CD4-positive, CD25-positive, alpha-beta regulatory T cell (primary cell): Measurements from ENCODE around the gene MUL1. TPM values are rescaled to one million over a fixed set of nuclear protein-coding genes. Genes with fewer than 3 reads are reported as not detected.

ENCODE experiments used
- ATAC-seq, 2 donors: fragments of 150-1000 bp; cut with Tn5 transposase; one replicate each; pipeline ENCODE4 v1.10.0; 2021; ENCODE audit warnings: low read depth in 2 of 2, moderate number of reproducible peaks in 2 of 2, moderate library complexity in 1 of 2
- DNase-seq, 3 donors: peaks; one replicate each; pipeline versions ENCODE4 v3.0.0 to v3.0.0-alpha.2; 2012 to 2022; ENCODE audit warnings: mixed read lengths in 1 of 3
- H3K27ac ChIP-seq: one replicate; pipeline ENCODE4 v1.7.0; 2013; ENCODE audit warnings: mild to moderate bottlenecking, low read length; ENCODE audit not compliant: insufficient read depth, poor library complexity, severe bottlenecking
- H3K27me3 ChIP-seq: one replicate; pipeline ENCODE4 v1.7.0; 2013; ENCODE audit warnings: low read length; ENCODE audit not compliant: control insufficient read depth, insufficient read depth
- H3K36me3 ChIP-seq: one replicate; pipeline ENCODE4 v1.7.0; 2013; ENCODE audit warnings: mild to moderate bottlenecking, low read length, moderate library complexity; ENCODE audit not compliant: control insufficient read depth, insufficient read depth
- H3K4me1 ChIP-seq: 2 replicates; pipeline ENCODE4 v1.7.0; 2013; ENCODE audit warnings: mild to moderate bottlenecking, low read length; ENCODE audit not compliant: insufficient read depth, control insufficient read depth, poor library complexity, severe bottlenecking
- H3K4me3 ChIP-seq: one replicate; pipeline ENCODE4 v1.7.0; 2013; ENCODE audit warnings: low read depth, mild to moderate bottlenecking, low read length, moderate library complexity
- H3K9me3 ChIP-seq, 2 experiments: 1 replicate in 1 of 2; 2 replicates in 1 of 2; pipeline ENCODE4 v1.7.0; 2013; ENCODE audit warnings: low read length in 2 of 2, mild to moderate bottlenecking in 1 of 2, moderate library complexity in 1 of 2; ENCODE audit not compliant: control insufficient read depth in 2 of 2
- H3K27ac Mint-ChIP-seq, 3 donors: one replicate each; pipeline ENCODE4 v1.8.0; 2020 to 2022; ENCODE audit warnings: mild to moderate bottlenecking in 3 of 3, mixed read lengths in 3 of 3, moderate library complexity in 2 of 3
- H3K27me3 Mint-ChIP-seq: one replicate; pipeline ENCODE4 v1.8.0; 2022; ENCODE audit warnings: mild to moderate bottlenecking, mixed read lengths
- H3K36me3 Mint-ChIP-seq: one replicate; pipeline ENCODE4 v1.8.0; 2020; ENCODE audit warnings: mixed read lengths
- H3K4me1 Mint-ChIP-seq, 4 donors: one replicate each; pipeline ENCODE4 v1.8.0; 2020 to 2022; ENCODE audit warnings: mixed read lengths in 4 of 4, mild to moderate bottlenecking in 1 of 4
- H3K4me3 Mint-ChIP-seq, 4 donors: one replicate each; pipeline ENCODE4 v1.8.0; 2020 to 2022; ENCODE audit warnings: mild to moderate bottlenecking in 4 of 4, mixed read lengths in 4 of 4, moderate library complexity in 3 of 4
- H3K9me3 Mint-ChIP-seq, 7 donors: one replicate each; pipeline ENCODE4 v1.8.0; 2020 to 2022; ENCODE audit warnings: mixed read lengths in 7 of 7, mild to moderate bottlenecking in 3 of 7, moderate library complexity in 2 of 7
- polyA plus RNA-seq, 4 donors: library from polyadenylated mRNA; unstranded; fragments of 300-500 nt; fragmentation: Illumina TruSeq; gene quantifications; one replicate each; pipeline ENCODE4 v1.2.3, GENCODE V29; 2021
- total RNA-seq: library from RNA; stranded (reverse); gene quantifications from one replicate; pipeline ENCODE4 v1.2.3, GENCODE V29; 2022

Gene MUL1
- total and polyA plus RNA-seq, 5 donors from 2014 or later: 20.4 to 47.0 (median 35.1) TPM

DNA sequence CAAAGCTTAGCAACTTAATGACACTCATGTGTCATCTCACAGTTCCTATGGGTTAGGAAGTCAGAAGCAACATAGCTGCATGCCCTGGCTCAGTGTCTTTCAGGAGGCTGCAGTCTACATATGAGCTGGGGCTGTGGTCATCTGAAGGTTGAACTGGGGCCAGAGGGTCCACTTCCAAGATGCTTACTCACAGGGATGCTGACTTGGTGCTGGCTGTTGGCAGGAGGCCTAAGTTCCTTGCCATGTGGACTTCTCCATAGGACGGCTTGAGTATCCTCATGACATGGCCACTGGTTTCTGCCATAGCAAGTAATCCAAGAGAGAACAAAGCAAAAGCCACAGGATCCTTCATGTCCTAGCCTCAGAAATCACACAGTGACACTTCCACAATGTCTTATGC, 32.3 kb upstream of the MUL1 start:
- H3K4me3 ChIP-seq: no peak overlapping the region
- peaks cover 3% of the 10 kb centered on the region for H3K27me3 ChIP-seq
- no peaks in the 10 kb centered on the region for H3K36me3 Mint-ChIP-seq
- peaks cover 0 to 2% (median 0%) of the 10 kb centered on the region in 7 donors for H3K9me3 Mint-ChIP-seq
- peaks cover 6% of the 10 kb centered on the region for H3K27me3 Mint-ChIP-seq
- no peaks in the 10 kb centered on the region for H3K9me3 ChIP-seq
- no peak overlapping the region for H3K4me3 Mint-ChIP-seq
- no peak for ATAC-seq
- H3K27ac ChIP-seq: no peak overlapping the region
- no peaks in the 10 kb centered on the region for H3K4me1 ChIP-seq
- H3K4me1 Mint-ChIP-seq: no peaks in the 10 kb centered on the region
- no peaks in the 10 kb centered on the region for H3K36me3 ChIP-seq
- DNase-seq: no peak
- no peak overlapping the region for H3K27ac Mint-ChIP-seq

DNA sequence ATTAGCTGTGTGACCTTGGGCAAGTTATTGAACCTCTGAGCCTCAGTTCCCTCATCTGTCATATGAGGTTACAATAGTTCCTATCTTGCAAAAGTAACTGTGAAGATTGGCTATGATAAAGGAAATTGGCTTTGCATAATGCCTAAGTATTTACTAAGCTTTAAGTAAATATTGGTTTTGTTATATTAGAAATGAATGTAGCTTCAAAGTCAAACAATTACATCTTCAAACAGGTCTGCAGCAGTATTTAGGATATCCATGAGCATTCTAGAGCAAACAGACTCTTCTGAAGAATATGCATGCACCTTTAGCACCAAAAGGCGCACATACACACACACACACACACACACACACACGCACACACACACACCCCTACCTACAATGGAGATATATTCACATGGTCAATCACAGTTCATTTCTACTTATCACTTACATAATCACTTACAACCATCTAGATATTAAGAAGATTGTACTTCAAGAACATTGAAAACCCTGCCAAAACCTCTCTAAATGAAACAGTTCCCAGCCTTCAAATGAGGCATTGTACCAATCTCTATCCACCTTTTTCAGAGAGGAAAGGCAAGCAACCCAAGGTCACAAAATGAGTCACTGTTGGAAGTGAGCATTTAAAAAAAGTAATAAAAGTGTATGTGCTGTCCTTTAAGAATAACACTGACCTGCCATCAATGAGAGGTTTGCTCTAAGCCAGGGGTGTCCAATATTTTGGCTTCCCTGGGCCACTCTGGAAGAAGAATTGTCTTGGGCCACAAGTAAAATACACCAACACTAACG, 31.0 kb upstream of the MUL1 start:
- Mint-ChIP-seq H3K27me3 (peaks cover 13% of the 10 kb centered on the region), H3K4me1 (no peaks in the 10 kb centered on the region), H3K27ac (no peak overlapping the region), H3K36me3 (no peaks in the 10 kb centered on the region), H3K9me3 (peaks cover 0 to 2% (median 0%) of the 10 kb centered on the region in 7 donors), H3K4me3 (no peak overlapping the region)
- Histone ChIP-seq H3K4me3 (no peak overlapping the region), H3K9me3 (no peaks in the 10 kb centered on the region), H3K27ac (no peak overlapping the region), H3K36me3 (no peaks in the 10 kb centered on the region), H3K4me1 (no peaks in the 10 kb centered on the region), H3K27me3 (peaks cover 3% of the 10 kb centered on the region)
- DNase-seq (no peak), ATAC-seq (no peak)

DNA sequence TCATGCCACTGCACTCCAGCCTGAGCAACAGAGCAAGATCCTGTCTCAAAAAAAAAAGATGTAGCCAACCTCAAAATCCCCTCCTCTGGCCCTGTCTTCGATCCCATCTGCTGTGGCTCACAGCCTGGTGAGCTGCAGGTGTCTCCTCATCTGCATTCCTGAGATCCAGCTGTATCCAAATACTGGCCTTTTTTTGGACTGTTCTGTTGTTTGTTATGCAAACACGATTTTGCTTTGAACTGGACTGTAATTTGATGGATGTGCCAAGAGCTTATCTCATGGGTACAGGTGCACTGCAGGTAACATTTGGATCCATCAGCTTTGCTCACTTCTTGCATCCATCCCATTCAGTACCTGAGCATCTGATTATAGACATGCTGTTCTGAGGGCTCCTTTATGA, 30.3 kb upstream of the MUL1 start:
- ATAC-seq (no peak), DNase-seq (no peak)
- no peaks in the 10 kb centered on the region for H3K4me1 Mint-ChIP-seq
- H3K27ac Mint-ChIP-seq: no peak overlapping the region
- Histone ChIP-seq H3K36me3 (no peaks in the 10 kb centered on the region), H3K4me3 (no peak overlapping the region), H3K4me1 (no peaks in the 10 kb centered on the region), H3K27me3 (peaks cover 3% of the 10 kb centered on the region), H3K27ac (no peak overlapping the region), H3K9me3 (no peaks in the 10 kb centered on the region)
- H3K36me3 Mint-ChIP-seq: no peaks in the 10 kb centered on the region
- H3K27me3 Mint-ChIP-seq: peaks cover 14% of the 10 kb centered on the region
- H3K4me3 Mint-ChIP-seq: no peak overlapping the region
- peaks cover 0 to 2% (median 0%) of the 10 kb centered on the region in 7 donors for H3K9me3 Mint-ChIP-seq

DNA sequence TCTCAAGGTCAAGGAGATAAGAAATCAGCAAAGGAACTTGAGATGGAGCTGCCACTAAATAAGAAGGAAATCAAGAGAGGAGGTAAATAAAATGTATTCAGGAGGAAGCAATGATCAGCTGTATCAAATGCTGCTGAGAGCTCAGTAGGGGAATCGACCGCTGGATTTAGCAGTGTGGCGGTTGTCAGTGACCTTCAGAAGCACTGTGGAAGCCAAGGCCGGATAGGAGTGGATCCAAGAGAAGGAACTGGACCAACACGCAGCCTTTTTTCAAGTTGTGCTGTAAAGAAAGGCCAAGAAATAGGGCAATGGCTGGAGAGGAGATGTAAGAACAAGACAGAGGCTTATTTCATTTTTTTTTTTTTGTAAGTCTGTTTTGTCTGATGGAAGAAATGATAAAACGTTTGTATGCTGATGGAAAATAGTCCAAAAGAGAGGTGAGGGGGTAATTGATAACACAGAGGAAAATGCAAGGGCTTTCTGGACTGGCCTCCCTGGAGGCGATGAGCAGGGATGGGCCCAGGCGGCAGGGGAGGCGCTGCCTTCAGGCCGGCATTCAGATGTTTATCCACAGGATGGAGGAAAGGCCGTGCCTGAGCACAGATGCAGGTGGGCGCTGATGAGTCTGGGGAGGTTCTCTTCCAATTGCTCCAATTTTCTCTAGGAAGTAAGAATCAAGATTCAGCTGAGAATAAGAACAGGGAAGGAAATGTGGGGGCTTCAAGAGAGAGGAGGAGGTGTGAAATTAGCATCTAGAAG, 26.9 kb upstream of the MUL1 start:
- Histone ChIP-seq H3K36me3 (no peaks in the 10 kb centered on the region), H3K4me3 (no peak overlapping the region), H3K4me1 (no peaks in the 10 kb centered on the region), H3K27me3 (peaks cover 5% of the 10 kb centered on the region), H3K9me3 (no peaks in the 10 kb centered on the region), H3K27ac (no peak overlapping the region)
- Mint-ChIP-seq H3K27me3 (peaks cover 22% of the 10 kb centered on the region), H3K36me3 (no peaks in the 10 kb centered on the region), H3K9me3 (peaks cover 0 to 1% (median 0%) of the 10 kb centered on the region in 7 donors), H3K4me3 (no peak overlapping the region), H3K4me1 (no peaks in the 10 kb centered on the region), H3K27ac (peak overlapping the region in 1 of 3 donors; percentile 23)
- ATAC-seq: no peak
- no peak for DNase-seq

DNA sequence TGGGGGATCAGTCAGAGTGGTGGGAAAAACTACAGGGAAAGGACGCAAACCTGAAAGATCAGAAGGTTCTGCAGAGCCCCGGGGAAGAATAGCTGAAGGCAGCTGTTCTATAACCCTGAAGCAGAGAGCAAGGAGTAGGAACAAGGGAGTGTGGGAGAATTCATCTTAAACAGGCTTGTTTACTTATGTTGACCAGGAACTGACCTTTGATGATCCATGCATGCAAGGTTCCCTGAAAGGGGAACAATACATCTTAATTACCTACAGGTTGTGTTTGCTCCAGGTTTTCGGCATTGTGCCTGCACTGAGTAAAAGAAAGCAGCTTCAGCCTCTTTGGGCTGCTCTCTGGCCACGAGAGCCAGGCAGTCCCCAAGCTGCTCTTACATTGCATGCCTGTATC, 25.7 kb upstream of the MUL1 start:
- no peaks in the 10 kb centered on the region for H3K36me3 ChIP-seq
- no peak overlapping the region for H3K4me3 ChIP-seq
- ATAC-seq (no peak), DNase-seq (no peak)
- H3K9me3 ChIP-seq: no peaks in the 10 kb centered on the region
- no peaks in the 10 kb centered on the region for H3K4me1 ChIP-seq
- peaks cover 0 to 1% (median 0%) of the 10 kb centered on the region in 7 donors for H3K9me3 Mint-ChIP-seq
- H3K27me3 Mint-ChIP-seq: peaks cover 32% of the 10 kb centered on the region
- peaks cover 7% of the 10 kb centered on the region for H3K27me3 ChIP-seq
- H3K36me3 Mint-ChIP-seq: no peaks in the 10 kb centered on the region
- no peak overlapping the region for H3K4me3 Mint-ChIP-seq
- no peaks in the 10 kb centered on the region for H3K4me1 Mint-ChIP-seq
- no peak overlapping the region for H3K27ac ChIP-seq
- no peak overlapping the region for H3K27ac Mint-ChIP-seq

DNA sequence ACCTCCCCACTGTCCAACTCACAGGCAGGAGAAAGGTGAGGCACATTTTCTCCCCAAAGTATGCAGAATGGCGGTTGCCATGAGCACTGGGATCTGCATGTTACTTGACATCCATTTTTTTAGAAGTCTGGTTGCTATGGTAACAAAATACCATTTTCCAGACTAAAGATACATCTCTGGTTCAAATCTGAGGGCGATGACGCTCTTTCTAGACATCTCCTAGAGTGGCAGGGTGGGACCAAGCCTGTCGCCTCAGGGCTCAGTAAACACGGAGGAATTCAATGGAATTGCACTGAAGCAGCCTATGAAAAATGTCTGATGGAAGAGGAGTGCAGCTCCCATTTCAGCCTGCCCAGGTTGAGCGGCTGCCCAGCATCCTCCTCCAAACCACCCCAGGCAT, 22.9 kb upstream of the MUL1 start:
- H3K27ac Mint-ChIP-seq: no peak overlapping the region
- peaks cover 0 to 1% (median 0%) of the 10 kb centered on the region in 7 donors for H3K9me3 Mint-ChIP-seq

DNA sequence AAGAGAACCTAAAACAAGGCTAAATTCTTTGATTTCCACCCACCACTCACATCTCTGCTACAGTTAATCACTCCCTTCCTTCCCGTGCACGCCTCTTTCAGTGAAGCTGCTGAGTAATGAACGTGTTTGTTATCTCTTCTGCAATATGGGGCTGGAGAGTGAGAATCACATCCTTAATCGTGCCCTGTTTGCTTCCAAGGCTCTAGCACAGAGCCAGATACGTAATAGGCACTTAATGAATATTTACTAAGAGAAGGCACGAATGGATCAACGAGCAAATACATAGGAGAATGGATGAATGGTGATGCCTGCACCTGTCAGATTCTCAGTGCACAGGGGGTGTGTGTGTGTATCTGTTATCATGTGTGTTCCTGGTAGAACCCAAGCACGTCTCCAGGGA, 22.4 kb upstream of the MUL1 start:
- DNase-seq (no peak), ATAC-seq (no peak)
- Histone ChIP-seq H3K27ac (no peak overlapping the region), H3K27me3 (peaks cover 7% of the 10 kb centered on the region), H3K36me3 (no peaks in the 10 kb centered on the region), H3K4me1 (no peaks in the 10 kb centered on the region), H3K4me3 (no peak overlapping the region), H3K9me3 (no peaks in the 10 kb centered on the region)
- Mint-ChIP-seq H3K4me3 (no peak overlapping the region), H3K9me3 (peaks cover 0 to 1% (median 0%) of the 10 kb centered on the region in 7 donors), H3K36me3 (no peaks in the 10 kb centered on the region), H3K27me3 (peaks cover 43% of the 10 kb centered on the region), H3K27ac (no peak overlapping the region), H3K4me1 (no peaks in the 10 kb centered on the region)

More for the DNA sequence above, 22.9 kb upstream of the MUL1 start:
- ATAC-seq (no peak), DNase-seq (no peak)
- no peak overlapping the region for H3K4me3 ChIP-seq
- H3K27me3 ChIP-seq: peaks cover 7% of the 10 kb centered on the region
- H3K27ac ChIP-seq: no peak overlapping the region
- H3K4me1 Mint-ChIP-seq: no peaks in the 10 kb centered on the region
- no peaks in the 10 kb centered on the region for H3K36me3 Mint-ChIP-seq
- no peak overlapping the region for H3K4me3 Mint-ChIP-seq
- H3K36me3 ChIP-seq: no peaks in the 10 kb centered on the region
- H3K27me3 Mint-ChIP-seq: peaks cover 43% of the 10 kb centered on the region
- no peaks in the 10 kb centered on the region for H3K9me3 ChIP-seq
- no peaks in the 10 kb centered on the region for H3K4me1 ChIP-seq
